ENCODE results near the gene PRPH. TPM values are rescaled to one million over a fixed set of nuclear protein-coding genes. Genes with fewer than 3 reads are reported as not detected.
"Not testable (repeated sequence)": the region's sequence is repeated elsewhere in the genome, so short reads cannot be mapped to it uniquely, and the experiment has no call there.

The PRPH gene
- total and polyA plus RNA-seq, 8 donors, result 0.45 to 14.5 (median 9.0) TPM; not detected in 3

DNA sequence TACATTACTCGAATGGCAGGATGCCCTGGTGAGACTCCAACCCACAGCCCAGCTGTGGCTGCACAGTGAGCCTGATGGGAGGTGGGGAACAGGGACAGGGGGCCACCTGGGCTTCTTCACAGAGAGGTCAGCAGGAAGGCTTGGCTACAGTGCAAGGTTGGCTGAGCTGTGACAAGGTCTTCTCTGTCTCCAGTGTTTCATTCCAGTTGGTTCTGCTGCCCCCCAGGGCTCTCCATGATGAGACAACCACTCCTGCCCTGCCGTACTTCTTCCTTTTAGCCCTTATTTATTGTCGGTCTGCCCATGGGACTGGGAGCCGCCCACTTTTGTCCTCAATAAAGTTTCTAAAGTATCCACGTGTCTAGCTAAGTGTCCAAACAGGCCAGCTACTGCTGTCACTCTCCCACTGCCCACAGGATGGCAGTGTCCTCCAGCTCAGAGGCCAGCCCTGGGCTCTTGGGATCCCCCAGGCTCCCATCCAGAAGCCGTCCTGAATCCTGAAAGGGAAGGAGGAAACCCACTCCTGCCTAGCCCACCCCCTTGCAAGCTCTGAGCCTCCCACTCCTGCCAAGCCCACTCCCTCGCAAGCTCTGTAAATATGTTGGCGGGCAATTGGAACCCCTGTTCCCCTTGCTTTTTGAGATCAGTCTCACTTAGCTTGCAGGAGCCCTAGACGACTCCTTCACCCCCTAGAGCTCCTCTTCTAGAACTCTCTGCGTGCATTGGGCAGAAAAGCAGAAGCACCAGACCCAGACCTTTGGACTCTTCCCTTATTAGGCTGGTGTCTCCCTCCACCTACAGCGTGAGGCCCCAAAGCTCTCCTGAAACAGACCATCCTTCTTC, 36.7 kb downstream of the PRPH start:
- Histone ChIP-seq H3K36me3 (peaks cover 0 to 8% (median 0%) of the 10 kb centered on the region in 4 donors), H3K27ac (no peak overlapping the region), H3K4me1 (peaks cover 6 to 30% (median 13%) of the 10 kb centered on the region in 4 donors), H3K4me3 (no peak overlapping the region), H3K9me3 (no peaks in the 10 kb centered on the region), H3K27me3 (peaks cover 12 to 60% (median 40%) of the 10 kb centered on the region in 3 donors)
- intact Hi-C loops (cut with DNase I; ENCODE audit: low total_unique reads), result no loop called here
- peak; percentile 73 to 89 for DNase-seq
- TF ChIP-seq EP300 (IDR thresholded peaks at IDR 0.05), result no peak
- TF ChIP-seq, protein P1, sequence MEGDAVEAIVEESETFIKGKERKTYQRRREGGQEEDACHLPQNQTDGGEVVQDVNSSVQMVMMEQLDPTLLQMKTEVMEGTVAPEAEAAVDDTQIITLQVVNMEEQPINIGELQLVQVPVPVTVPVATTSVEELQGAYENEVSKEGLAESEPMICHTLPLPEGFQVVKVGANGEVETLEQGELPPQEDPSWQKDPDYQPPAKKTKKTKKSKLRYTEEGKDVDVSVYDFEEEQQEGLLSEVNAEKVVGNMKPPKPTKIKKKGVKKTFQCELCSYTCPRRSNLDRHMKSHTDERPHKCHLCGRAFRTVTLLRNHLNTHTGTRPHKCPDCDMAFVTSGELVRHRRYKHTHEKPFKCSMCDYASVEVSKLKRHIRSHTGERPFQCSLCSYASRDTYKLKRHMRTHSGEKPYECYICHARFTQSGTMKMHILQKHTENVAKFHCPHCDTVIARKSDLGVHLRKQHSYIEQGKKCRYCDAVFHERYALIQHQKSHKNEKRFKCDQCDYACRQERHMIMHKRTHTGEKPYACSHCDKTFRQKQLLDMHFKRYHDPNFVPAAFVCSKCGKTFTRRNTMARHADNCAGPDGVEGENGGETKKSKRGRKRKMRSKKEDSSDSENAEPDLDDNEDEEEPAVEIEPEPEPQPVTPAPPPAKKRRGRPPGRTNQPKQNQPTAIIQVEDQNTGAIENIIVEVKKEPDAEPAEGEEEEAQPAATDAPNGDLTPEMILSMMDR (IDR thresholded peaks at IDR 0.05), result peak in 5 of 7 experiments; percentile 61 to 77 (median 71)
- no peak for TF ChIP-seq POLR2A (IDR thresholded peaks at IDR 0.05)
- no peak for TF ChIP-seq POLR2AphosphoS5 (IDR thresholded peaks at IDR 0.05)
- WGBS, 5 donors, result 43 to 49% (median 46%) methylated on average over 10 to 11 of the region's 11 CpGs

GRCh38 chr12:49332441-49332861, 37.5 kb downstream of the PRPH start:
- H3K9me3 ChIP-seq, result no peaks in the 10 kb centered on the region
- peaks cover 0 to 8% (median 0%) of the 10 kb centered on the region in 4 donors for H3K36me3 ChIP-seq
- TF ChIP-seq POLR2A (IDR thresholded peaks at IDR 0.05), result no peak
- no peak for TF ChIP-seq EP300 (IDR thresholded peaks at IDR 0.05)
- no peak for TF ChIP-seq POLR2AphosphoS5 (IDR thresholded peaks at IDR 0.05)
- TF ChIP-seq, protein P1 (IDR thresholded peaks at IDR 0.05), result no peak
- intact Hi-C loops (cut with DNase I; ENCODE audit: low total_unique reads), result no loop called here
- H3K4me3 ChIP-seq, result peak overlapping the region in 1 of 4 donors; percentile 13
- H3K27me3 ChIP-seq, result peaks cover 12 to 68% (median 48%) of the 10 kb centered on the region in 3 donors
- DNase-seq, result no peak
- no peak overlapping the region for H3K27ac ChIP-seq
- peaks cover 14 to 38% (median 21%) of the 10 kb centered on the region in 4 donors for H3K4me1 ChIP-seq
- 70 to 85% (median 80%) methylated on average over 17 of the region's 17 CpGs for WGBS, 5 donors

- no peak for TF ChIP-seq POLR2AphosphoS5 (IDR thresholded peaks at IDR 0.05)
- TF ChIP-seq EP300 (IDR thresholded peaks at IDR 0.05), result no peak
- TF ChIP-seq, protein P1 (IDR thresholded peaks at IDR 0.05), result no peak
- TF ChIP-seq POLR2A (IDR thresholded peaks at IDR 0.05), result no peak
- intact Hi-C loops (cut with DNase I; ENCODE audit: low total_unique reads), result no loop called here
- WGBS, 5 donors, result 17 to 31% (median 23%) methylated on average over 29 to 40 of the region's 40 CpGs
- Histone ChIP-seq H3K9me3 (no peaks in the 10 kb centered on the region), H3K36me3 (peaks cover 0 to 8% (median 0%) of the 10 kb centered on the region in 4 donors), H3K4me1 (peaks cover 14 to 39% (median 21%) of the 10 kb centered on the region in 4 donors), H3K27ac (no peak overlapping the region), H3K4me3 (peak overlapping the region in 3 of 4 donors; percentile 7 to 13 (median 9)), H3K27me3 (peaks cover 12 to 73% (median 49%) of the 10 kb centered on the region in 3 donors)
- DNase-seq, result peak; percentile 24 to 46
These were observed 38.0 kb downstream of the PRPH start for GRCh38 chr12:49332891-49333371.

GRCh38 chr12:49333778-49334177, 38.8 kb downstream of the PRPH start:
- H3K36me3 ChIP-seq; intact Hi-C loops (cut with DNase I; ENCODE audit: low total_unique reads); H3K9me3 ChIP-seq; H3K27ac ChIP-seq; H3K4me3 ChIP-seq: not testable (repeated sequence)
- peak in 1 of 2 donors; percentile 17 for DNase-seq
- peaks cover 12 to 81% (median 49%) of the 10 kb centered on the region in 3 donors for H3K27me3 ChIP-seq
- whole genome bisulfite sequencing, 5 donors, result 42 to 64% (median 53%) methylated on average over 21 of the region's 21 CpGs
- H3K4me1 ChIP-seq, result peaks cover 14 to 39% (median 21%) of the 10 kb centered on the region in 4 donors
